Stimulated activated naive CD8-positive, alpha-beta T cell treated with anti-CD3 and anti-CD28 coated beads, Interleukin-15, Interleukin-2, amounts not matched to agents 100 ng/mL and 50 ng/mL, for 24 hours (primary cell): ENCODE results near the gene FAM83C.

Source experiments
- H3K27ac Mint-ChIP-seq: one replicate; pipeline ENCODE4 v1.8.0; 2021; ENCODE audit warnings: mild to moderate bottlenecking, mixed read lengths
- H3K27me3 Mint-ChIP-seq: one replicate; pipeline ENCODE4 v1.8.0; 2021; ENCODE audit warnings: mixed read lengths
- H3K36me3 Mint-ChIP-seq: one replicate; pipeline ENCODE4 v1.8.0; 2021; ENCODE audit warnings: low read depth, mixed read lengths
- H3K4me1 Mint-ChIP-seq: one replicate; pipeline ENCODE4 v1.8.0; 2021; ENCODE audit warnings: low read depth, mixed read lengths
- H3K4me3 Mint-ChIP-seq: one replicate; pipeline ENCODE4 v1.8.0; 2021; ENCODE audit warnings: mild to moderate bottlenecking, mixed read lengths
- H3K9me3 Mint-ChIP-seq: one replicate; pipeline ENCODE4 v1.8.0; 2021; ENCODE audit warnings: mixed read lengths

Gene FAM83C

DNA sequence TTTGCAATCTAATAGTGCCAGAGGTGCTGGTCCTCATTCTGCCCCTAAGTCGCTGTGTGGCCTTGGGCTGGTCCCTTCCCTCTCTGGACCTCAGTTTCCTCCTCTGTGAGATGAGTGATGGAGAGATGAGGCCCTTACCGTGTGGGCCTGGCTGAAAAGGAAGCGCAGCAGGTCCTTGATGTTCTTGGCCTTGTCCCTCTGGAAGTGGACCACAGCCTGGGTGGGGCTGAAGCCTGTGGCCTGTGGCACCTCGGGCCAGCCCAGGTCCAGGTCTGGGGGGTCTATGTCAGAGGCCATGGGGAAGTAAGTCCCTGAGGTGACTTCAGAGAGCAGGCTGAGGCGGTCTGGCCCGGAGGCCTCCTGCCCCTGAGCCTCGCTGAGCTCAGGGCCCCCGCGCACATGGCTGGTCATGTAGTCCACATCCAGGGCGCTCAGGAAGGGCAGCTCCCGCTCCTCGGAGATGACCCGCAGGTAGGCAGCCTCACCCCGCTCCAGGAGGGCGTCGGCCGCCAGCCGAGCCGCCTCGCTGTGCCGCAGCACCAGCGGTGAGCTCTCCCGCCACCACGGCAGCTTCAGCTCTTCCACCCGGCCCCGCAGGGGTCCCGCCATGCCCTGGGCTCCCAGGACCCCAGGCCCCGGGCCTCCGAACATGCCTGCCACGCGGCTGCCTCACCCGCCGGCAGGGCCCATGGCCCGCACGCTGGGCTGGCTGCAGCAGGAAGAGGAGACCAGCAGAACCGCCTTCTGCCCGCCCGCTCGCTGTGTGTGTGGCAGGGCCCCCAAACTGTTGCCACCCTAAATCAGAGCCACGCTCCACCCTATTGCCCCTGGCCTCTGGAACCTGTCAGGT is at the start of gene FAM83C:
Gene FAM83C (minus strand): TSS at position 772 of the 850 bp plus-strand sequence. CDS start 121 bp downstream, at position 651.
- no peaks in the 10 kb centered on the region for H3K4me1 Mint-ChIP-seq
- no peaks in the 10 kb centered on the region for H3K27me3 Mint-ChIP-seq
- H3K9me3 Mint-ChIP-seq = no peaks in the 10 kb centered on the region
- H3K4me3 Mint-ChIP-seq = no peak within 1 kb of the TSS
- no peak within 1 kb of the TSS for H3K27ac Mint-ChIP-seq
- no peaks in the 10 kb centered on the region for H3K36me3 Mint-ChIP-seq

GRCh38 chr20:35341366-35342028 is 49.3 kb upstream of the FAM83C start:
- H3K36me3 Mint-ChIP-seq = peaks cover 30% of the 10 kb centered on the region

GRCh38 chr20:35340436-35340835 is 48.2 kb upstream of the FAM83C start:
- Mint-ChIP-seq H3K9me3 (no peaks in the 10 kb centered on the region), H3K27ac (no peak overlapping the region), H3K4me1 (no peaks in the 10 kb centered on the region), H3K36me3 (peaks cover 20% of the 10 kb centered on the region), H3K27me3 (no peaks in the 10 kb centered on the region), H3K4me3 (no peak overlapping the region)

More at GRCh38 chr20:35341366-35342028, 49.3 kb upstream of the FAM83C start:
- H3K27me3 Mint-ChIP-seq = no peaks in the 10 kb centered on the region
- H3K4me3 Mint-ChIP-seq = no peak overlapping the region
- no peaks in the 10 kb centered on the region for H3K4me1 Mint-ChIP-seq
- H3K9me3 Mint-ChIP-seq = no peaks in the 10 kb centered on the region
- peak overlapping the region; percentile 67 for H3K27ac Mint-ChIP-seq

DNA sequence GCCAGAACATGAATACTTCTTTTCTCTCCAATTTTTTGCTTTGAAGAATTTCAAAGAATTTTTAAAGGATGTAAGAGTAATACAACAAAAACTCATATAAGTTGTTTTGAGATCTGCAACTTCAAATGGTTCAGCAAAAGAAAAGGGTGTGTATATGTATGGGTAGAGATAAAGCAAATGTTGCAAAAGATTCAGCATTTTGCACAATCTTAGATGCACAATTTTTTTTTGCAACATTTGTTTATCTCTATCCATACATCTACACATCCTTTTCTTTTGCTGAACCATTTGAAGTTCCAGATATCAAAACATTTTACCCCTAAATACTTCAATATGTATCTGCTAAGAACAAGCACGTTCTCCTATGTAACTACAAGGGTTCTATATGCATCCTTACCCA is 47.4 kb upstream of the FAM83C start:
- H3K27ac Mint-ChIP-seq = no peak overlapping the region
- no peaks in the 10 kb centered on the region for H3K4me1 Mint-ChIP-seq
- H3K9me3 Mint-ChIP-seq = no peaks in the 10 kb centered on the region
- peaks cover 16% of the 10 kb centered on the region for H3K36me3 Mint-ChIP-seq
- no peaks in the 10 kb centered on the region for H3K27me3 Mint-ChIP-seq
- no peak overlapping the region for H3K4me3 Mint-ChIP-seq

DNA sequence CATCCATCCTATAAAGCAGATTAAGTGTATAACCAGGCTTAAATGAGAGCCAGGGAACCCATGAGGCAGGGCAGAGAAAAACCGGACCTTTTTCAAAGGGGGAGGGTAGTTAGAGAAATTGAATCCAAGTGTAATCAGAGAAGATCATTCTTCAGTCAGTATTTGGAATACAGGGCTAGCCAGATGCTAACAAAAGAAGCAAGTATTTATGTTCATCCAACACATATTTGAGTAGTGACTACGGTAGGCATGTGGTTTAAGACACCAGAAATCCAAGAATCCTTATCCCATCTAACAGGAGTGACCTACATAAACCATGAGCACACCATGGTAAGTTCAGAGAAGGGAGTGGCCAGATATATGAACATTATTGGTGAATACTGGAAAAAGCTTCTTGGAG is 46.8 kb upstream of the FAM83C start:
- Mint-ChIP-seq H3K27me3 (no peaks in the 10 kb centered on the region), H3K27ac (no peak overlapping the region), H3K4me1 (no peaks in the 10 kb centered on the region), H3K9me3 (no peaks in the 10 kb centered on the region), H3K36me3 (peaks cover 16% of the 10 kb centered on the region), H3K4me3 (no peak overlapping the region)

DNA sequence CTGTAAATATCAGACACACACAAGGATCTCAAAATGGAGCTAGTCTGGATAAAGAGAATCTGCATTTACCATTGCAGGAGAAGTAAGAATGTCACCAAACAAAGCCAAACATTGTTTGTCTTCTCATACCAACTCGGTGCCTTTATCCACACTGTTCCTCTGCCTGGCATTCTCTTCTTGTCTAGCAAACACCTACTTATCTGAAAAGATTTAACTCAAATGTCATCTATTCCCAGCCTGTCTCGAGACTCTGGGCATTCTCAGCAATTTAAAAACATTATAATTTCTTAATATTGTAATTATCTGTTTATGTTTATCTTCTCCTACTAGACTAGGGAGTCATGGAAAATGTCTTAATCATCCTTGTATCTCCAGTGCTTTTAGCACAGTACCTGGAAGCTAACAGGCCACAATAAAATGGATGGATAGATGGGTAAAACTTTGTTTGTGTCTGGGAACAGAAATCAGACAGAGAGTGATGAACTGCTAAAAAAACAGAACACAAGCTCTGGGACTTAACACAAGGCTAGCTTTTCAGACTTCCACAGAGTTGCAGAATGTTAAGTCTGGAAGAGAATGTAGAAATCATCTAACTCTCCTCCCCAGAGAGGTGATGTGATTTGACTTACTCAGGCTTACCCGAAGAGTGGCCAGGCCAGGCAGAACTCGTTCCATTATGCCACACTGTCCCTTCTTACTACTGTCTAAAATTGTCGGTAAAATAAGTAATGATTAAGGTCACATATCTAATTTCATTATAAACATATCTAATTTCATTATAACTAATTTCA is 42.3 kb upstream of the FAM83C start:
- no peak overlapping the region for H3K27ac Mint-ChIP-seq
- no peaks in the 10 kb centered on the region for H3K27me3 Mint-ChIP-seq
- H3K36me3 Mint-ChIP-seq = peaks cover 5% of the 10 kb centered on the region
- peaks cover 15% of the 10 kb centered on the region for H3K4me1 Mint-ChIP-seq
- H3K4me3 Mint-ChIP-seq = no peak overlapping the region
- H3K9me3 Mint-ChIP-seq = no peaks in the 10 kb centered on the region

- Mint-ChIP-seq H3K4me3 (no peak overlapping the region), H3K4me1 (peaks cover 24% of the 10 kb centered on the region), H3K27me3 (no peaks in the 10 kb centered on the region), H3K27ac (no peak overlapping the region), H3K36me3 (peaks cover 1% of the 10 kb centered on the region), H3K9me3 (no peaks in the 10 kb centered on the region)
Observed at GRCh38 chr20:35333606-35334005, 41.4 kb upstream of the FAM83C start.

DNA sequence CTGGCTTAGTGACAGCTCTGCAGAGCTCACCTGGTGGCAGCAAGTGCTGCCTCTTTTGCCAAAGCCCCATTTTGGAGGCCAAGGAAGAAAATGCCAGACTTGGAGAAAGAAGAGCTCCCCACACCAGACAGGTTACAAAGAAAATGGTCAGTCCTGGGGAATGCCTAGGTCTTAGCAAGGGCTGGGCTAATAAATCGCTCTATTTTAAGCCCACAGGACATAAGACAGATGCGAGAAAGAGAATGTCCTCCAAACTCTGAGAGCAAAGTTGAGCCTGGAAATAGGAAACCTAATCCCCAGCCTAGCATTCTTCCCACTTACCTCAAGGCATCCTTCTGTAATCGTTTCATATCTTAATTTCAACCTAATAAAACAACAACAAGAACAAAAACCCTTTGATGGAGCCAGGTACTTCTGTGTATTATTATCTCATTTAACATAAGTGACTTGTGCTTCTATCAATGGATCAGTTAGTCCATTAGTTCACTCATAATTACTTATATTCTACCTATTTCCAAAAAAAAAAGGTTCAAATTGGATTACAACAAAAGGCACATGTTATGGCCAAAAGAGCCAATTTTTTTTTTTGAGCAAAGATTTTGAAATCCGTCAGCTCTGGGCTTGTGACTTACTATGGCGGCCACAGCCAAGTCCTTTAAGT is 40.4 kb upstream of the FAM83C start:
- no peaks in the 10 kb centered on the region for H3K9me3 Mint-ChIP-seq

DNA sequence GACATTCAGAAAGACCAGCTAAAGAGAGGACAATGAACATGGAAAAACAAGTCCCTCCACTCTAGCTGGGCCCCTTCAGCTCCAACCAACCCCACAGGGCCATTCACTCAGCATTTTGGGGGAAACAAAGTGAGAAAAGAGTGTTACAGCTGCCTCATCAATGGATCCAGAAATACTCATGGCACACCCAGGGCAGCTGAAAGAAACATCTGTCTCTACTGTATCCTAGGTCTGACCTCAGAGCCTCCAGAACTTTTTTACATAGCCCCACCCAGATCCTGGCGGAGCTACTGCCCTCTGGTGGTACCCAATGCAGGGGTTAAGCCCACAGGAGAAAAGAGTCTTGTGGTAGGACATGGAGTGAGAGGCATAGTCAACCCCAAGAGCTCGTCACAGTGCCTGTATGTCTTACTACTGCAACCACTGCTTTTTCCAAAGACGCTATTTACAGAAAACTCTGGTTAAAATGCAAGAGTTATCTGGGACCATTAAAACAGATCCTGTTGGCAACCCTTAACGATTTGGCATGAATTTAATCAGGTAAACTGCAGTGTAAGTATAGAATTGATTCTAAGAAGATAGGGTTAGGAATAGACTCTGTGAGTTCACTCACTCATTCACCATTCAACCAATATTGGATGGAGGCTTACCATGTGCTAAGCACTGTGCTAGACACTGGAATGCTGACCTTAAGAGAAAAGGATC is 37.4 kb upstream of the FAM83C start:
- H3K27ac Mint-ChIP-seq = peak overlapping the region; percentile 86
- no peaks in the 10 kb centered on the region for H3K9me3 Mint-ChIP-seq
- peaks cover 11% of the 10 kb centered on the region for H3K36me3 Mint-ChIP-seq
- H3K4me3 Mint-ChIP-seq = no peak overlapping the region
- H3K27me3 Mint-ChIP-seq = no peaks in the 10 kb centered on the region
- peaks cover 57% of the 10 kb centered on the region for H3K4me1 Mint-ChIP-seq

More for the DNA sequence above, 40.4 kb upstream of the FAM83C start:
- Mint-ChIP-seq H3K27me3 (no peaks in the 10 kb centered on the region), H3K36me3 (peaks cover 4% of the 10 kb centered on the region), H3K27ac (no peak overlapping the region), H3K4me1 (peaks cover 33% of the 10 kb centered on the region), H3K4me3 (no peak overlapping the region)

DNA sequence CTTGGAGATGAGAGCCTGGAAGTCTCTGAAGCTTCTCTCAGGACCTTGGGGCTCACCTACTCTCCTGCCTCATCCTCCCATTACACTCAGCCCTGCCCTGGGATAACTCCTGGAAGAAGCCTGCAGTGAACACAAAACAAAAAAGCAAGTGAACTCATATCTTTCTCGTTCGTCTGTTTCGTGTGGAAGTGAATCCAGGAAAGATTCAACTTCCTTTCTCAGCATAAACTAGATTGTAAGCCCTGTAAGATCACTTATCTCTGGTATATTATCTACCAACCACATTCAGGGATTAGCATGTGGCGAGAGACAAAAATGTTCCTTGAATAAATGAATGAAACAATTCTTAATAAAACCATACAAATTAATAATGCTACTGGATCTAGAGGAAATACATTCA is 36.5 kb upstream of the FAM83C start:
- H3K4me1 Mint-ChIP-seq = peaks cover 58% of the 10 kb centered on the region
- H3K36me3 Mint-ChIP-seq = peaks cover 11% of the 10 kb centered on the region
- no peaks in the 10 kb centered on the region for H3K9me3 Mint-ChIP-seq
- peak overlapping the region; percentile 46 for H3K4me3 Mint-ChIP-seq
- no peaks in the 10 kb centered on the region for H3K27me3 Mint-ChIP-seq
- H3K27ac Mint-ChIP-seq = peak overlapping the region; percentile 86

DNA sequence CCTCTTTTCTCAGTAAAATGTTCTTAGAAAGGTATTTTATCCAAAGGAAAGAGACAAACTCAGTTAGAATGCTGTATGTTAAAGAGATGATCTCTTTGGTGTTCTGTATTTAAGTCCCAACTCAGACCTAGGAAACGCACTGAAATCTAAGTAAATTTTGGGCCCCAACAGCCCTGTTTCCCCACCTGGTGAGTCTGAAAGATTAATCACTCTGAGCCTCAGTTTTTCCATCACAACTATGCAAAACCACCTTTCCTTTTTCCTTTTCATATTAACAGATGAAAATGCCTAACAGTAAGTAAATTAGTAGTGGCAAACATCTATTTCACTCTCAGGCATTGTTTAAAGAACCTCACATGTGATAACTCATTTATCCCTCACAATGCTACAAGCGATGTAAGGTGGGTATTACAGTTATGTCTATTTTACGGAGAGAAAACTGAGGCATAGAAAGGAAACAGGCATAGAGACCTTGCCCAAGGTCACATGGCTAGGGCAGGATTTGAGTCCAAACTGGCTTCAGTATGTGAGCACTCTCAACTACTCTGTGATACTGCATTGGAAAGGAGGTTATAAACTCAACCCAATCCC is 36.0 kb upstream of the FAM83C start:
- Mint-ChIP-seq H3K27ac (peak overlapping the region; percentile 86), H3K27me3 (no peaks in the 10 kb centered on the region), H3K4me1 (peaks cover 63% of the 10 kb centered on the region), H3K4me3 (peak overlapping the region; percentile 46), H3K36me3 (peaks cover 11% of the 10 kb centered on the region), H3K9me3 (no peaks in the 10 kb centered on the region)

DNA sequence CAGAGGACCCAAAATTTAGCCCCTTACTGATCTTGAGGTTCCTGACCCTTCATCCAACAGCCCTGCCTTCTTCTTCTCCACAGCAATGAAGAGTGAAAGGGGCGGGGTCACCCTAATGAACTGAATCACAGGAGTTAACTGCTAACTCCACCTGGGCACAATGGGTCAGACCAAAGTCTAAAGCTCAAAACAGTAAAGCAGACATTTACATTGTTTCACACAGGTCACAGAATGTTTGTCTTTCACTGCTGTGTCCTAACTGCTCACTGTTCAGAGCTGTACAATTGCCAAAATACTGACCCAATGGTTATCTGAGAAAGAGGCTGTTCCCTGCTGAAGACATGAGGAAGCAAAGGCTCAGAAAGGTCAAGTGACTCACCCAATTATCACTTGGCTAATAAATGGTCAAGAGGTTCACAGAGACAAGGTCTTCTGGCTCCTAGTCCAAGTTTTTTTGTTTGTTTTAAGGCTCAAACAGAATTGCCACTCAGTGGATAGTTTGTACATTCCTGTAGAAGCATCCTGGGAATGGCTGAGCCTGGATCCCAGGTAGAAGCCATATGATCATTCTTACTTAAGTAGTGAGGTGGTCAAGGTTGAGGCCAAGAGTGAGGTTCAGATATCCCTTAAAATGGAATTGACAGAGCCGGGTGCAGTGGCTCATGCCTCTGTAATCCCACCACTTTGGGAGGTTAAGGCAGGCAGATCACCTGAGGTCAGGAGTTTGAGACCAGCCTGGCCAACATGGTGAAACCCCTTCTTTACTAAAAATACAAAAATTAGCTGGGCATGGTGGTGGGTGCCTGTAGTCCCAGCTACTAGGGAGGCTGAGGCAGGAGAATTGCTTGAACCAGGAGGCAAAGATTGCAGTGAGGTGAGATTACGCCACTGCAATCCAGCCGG is 35.1 kb upstream of the FAM83C start:
- H3K4me1 Mint-ChIP-seq = peaks cover 67% of the 10 kb centered on the region
- H3K9me3 Mint-ChIP-seq = no peaks in the 10 kb centered on the region
- peaks cover 11% of the 10 kb centered on the region for H3K36me3 Mint-ChIP-seq
- peak overlapping the region; percentile 86 for H3K27ac Mint-ChIP-seq
- peak overlapping the region; percentile 46 for H3K4me3 Mint-ChIP-seq
- H3K27me3 Mint-ChIP-seq = no peaks in the 10 kb centered on the region

DNA sequence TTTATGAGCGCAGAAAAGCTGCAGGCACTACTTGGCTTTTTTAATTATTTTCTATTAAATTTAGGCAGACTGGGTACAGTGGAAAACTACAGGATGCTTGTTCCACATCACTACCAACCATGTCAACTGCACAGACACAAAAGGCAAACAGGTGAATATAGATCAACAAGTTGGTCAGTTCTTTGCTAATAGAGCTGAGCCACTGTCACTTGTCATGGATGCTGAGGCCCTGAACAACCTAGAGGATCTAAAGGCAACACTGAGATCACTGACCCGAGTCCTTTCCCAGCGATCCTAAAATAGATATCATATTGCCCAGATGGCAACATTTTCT is 34.5 kb upstream of the FAM83C start:
- peaks cover 67% of the 10 kb centered on the region for H3K4me1 Mint-ChIP-seq
- no peak overlapping the region for H3K4me3 Mint-ChIP-seq
- no peaks in the 10 kb centered on the region for H3K9me3 Mint-ChIP-seq
- H3K27ac Mint-ChIP-seq = peak overlapping the region; percentile 45
- no peaks in the 10 kb centered on the region for H3K27me3 Mint-ChIP-seq
- H3K36me3 Mint-ChIP-seq = peaks cover 11% of the 10 kb centered on the region
